Measurements from ENCODE around the gene FHIT.

Gene FHIT

DNA sequence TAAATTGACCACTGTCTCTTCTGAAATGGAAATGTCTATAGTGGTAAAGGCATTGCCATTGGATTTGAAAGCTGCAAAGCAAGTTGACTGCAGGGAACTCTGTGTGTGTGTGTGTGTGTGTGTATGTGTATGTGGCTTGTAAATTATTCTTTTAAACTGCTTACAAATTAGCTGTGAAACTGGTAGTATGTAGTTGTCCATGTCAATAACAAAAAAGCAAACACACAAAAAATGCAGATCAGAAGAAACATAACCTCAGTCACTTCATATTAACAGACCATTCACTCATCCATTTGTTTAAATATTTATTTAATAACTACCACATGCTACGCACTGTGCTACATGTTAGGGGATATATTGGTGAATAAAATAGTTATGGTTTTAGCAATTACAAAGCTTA lies 837.7 kb downstream of the FHIT start:
- DNase-seq, result no peak
- TF ChIP-seq, protein P1, sequence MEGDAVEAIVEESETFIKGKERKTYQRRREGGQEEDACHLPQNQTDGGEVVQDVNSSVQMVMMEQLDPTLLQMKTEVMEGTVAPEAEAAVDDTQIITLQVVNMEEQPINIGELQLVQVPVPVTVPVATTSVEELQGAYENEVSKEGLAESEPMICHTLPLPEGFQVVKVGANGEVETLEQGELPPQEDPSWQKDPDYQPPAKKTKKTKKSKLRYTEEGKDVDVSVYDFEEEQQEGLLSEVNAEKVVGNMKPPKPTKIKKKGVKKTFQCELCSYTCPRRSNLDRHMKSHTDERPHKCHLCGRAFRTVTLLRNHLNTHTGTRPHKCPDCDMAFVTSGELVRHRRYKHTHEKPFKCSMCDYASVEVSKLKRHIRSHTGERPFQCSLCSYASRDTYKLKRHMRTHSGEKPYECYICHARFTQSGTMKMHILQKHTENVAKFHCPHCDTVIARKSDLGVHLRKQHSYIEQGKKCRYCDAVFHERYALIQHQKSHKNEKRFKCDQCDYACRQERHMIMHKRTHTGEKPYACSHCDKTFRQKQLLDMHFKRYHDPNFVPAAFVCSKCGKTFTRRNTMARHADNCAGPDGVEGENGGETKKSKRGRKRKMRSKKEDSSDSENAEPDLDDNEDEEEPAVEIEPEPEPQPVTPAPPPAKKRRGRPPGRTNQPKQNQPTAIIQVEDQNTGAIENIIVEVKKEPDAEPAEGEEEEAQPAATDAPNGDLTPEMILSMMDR (IDR thresholded peaks at IDR 0.05; ENCODE audit: low read depth, low read length, missing control alignments), result no peak
- H3K27ac ChIP-seq, result no peak overlapping the region
- no peaks in the 10 kb centered on the region for H3K27me3 ChIP-seq (replicated peaks)
- in situ Hi-C loops (cut with HindIII; ENCODE audit: low pct_ligation_motif_present, low sequenced_read_pairs), result no loop called here
- H3K4me3 ChIP-seq (ENCODE audit: low read depth, low read length), result no peak overlapping the region
- H3K36me3 ChIP-seq (replicated peaks), result no peaks in the 10 kb centered on the region

DNA sequence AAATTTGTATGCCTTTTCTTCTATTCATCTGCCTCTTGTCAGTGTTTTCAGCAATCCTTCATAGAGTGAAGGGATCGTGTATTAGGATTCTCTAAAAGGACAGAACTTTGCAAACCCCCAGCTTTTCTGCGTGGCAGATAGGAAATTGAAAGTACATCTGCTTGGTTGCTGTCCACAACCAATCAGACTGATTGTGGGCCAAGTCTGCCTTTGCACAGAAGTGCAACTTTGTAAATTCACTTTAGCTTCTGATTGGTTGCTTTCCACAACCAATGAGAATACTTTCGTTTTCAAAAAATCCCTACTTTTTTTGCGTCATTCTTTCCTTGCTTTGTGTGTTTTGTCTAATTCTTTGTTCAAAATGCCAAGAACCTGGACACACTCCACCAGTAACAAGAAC lies 847.4 kb downstream of the FHIT start:
- TF ChIP-seq, protein P1 (IDR thresholded peaks at IDR 0.05; ENCODE audit: low read depth, low read length, missing control alignments), result no peak
- H3K27me3 ChIP-seq (replicated peaks), result no peaks in the 10 kb centered on the region
- no peak overlapping the region for H3K27ac ChIP-seq
- no peaks in the 10 kb centered on the region for H3K36me3 ChIP-seq (replicated peaks)
- in situ Hi-C loops (cut with HindIII; ENCODE audit: low pct_ligation_motif_present, low sequenced_read_pairs), result no loop called here
- H3K4me3 ChIP-seq (ENCODE audit: low read depth, low read length), result no peak overlapping the region
- DNase-seq, result no peak

DNA sequence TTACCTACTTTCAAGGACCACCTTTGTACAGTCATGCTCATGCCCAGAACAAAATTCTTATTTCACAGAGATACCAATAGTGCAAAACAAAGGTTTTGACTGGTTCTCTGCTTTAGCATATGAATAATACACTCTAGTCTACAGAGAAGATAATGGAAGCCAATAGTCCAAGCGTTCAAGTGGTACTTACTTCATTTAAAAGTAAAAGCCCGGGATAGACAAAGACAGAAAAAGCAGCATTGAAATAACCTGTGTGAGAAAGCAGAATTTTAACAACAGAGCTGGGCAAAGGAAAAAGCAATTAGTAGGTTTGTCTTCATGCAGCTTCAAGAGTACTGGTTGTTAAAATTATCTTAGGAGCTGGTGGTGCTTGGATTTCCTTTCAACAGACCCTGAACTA lies 848.3 kb downstream of the FHIT start:
- no peak for DNase-seq
- no peak overlapping the region for H3K4me3 ChIP-seq (ENCODE audit: low read depth, low read length)
- in situ Hi-C loops (cut with HindIII; ENCODE audit: low pct_ligation_motif_present, low sequenced_read_pairs), result no loop called here
- H3K36me3 ChIP-seq (replicated peaks), result no peaks in the 10 kb centered on the region
- H3K27me3 ChIP-seq (replicated peaks), result no peaks in the 10 kb centered on the region
- H3K27ac ChIP-seq, result no peak overlapping the region
- TF ChIP-seq, protein P1 (IDR thresholded peaks at IDR 0.05; ENCODE audit: low read depth, low read length, missing control alignments), result no peak

DNA sequence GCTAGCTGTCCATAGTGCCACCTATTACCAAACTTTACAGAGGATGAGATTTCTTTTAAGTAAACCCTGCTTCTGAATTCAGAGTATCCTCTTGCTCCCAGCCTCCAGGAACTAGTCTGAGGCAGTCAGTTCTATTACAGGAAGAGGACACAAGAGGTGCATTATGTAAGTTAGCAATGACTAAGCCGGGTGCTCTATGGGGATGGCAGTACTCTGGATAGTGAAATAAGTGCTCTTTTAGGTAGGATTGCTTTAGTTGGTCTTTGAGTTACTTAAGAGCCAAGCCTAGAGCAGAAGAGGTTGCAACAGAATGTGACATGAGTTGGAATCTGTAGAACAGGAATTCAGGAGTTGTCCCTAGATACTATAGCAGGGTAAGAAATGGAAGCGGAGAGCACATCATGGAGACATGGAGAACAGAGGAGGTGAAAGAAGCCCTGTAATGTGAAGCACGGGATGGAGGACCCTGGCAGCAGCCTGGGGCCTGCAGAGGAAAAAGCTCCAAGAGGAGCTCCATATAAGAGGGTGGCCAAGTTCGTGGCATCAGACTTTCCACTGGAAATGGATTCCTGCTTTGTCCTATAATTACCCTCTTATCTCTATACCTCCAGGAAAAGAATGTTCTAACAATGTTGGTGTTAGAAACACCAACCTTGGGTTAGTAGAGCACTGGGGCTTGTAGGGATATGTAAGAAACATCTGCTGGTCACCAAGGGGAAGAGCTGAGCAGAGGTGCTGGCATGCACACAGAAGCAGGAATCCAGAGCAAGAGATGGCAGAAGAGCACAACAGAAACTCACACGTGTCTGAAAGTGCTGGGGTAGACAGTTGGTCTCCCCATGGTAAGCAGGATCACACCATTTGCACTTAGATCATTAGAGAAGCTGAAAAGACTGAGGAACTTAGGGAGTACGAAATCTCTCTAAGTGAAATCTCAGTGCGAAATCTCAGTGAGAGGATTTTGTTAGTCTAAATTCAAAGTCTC lies 851.1 kb downstream of the FHIT start:
- DNase-seq, result no peak
- TF ChIP-seq, protein P1 (IDR thresholded peaks at IDR 0.05; ENCODE audit: low read depth, low read length, missing control alignments), result no peak
- in situ Hi-C loops (cut with HindIII; ENCODE audit: low pct_ligation_motif_present, low sequenced_read_pairs), result no loop called here
- H3K27me3 ChIP-seq (replicated peaks), result no peaks in the 10 kb centered on the region
- H3K4me3 ChIP-seq (ENCODE audit: low read depth, low read length), result no peak overlapping the region
- H3K27ac ChIP-seq, result no peak overlapping the region
- H3K36me3 ChIP-seq (replicated peaks), result no peaks in the 10 kb centered on the region

DNA sequence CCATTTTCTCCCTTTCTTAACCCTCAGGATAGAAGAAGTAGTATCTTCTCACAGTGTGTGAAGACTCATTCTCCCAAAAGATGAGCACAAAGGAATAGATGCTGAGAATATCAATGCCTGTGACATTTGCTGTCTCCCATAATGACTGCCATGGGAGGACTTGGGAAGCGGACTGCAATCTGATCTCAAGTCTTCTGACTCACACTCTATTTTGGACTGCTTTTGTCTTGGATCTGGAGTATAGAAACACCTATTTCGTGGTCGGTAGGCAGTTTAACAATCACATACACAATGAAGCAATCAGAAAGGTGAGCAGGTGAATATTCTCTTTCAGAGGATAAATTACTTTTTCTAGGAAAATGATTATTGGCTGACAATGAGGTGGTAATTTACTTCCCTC lies 852.0 kb downstream of the FHIT start:
- no peaks in the 10 kb centered on the region for H3K36me3 ChIP-seq (replicated peaks)
- TF ChIP-seq, protein P1 (IDR thresholded peaks at IDR 0.05; ENCODE audit: low read depth, low read length, missing control alignments), result no peak
- no peak overlapping the region for H3K27ac ChIP-seq
- no peak for DNase-seq
- no peak overlapping the region for H3K4me3 ChIP-seq (ENCODE audit: low read depth, low read length)
- in situ Hi-C loops (cut with HindIII; ENCODE audit: low pct_ligation_motif_present, low sequenced_read_pairs), result no loop called here
- no peaks in the 10 kb centered on the region for H3K27me3 ChIP-seq (replicated peaks)
